Measurements from ENCODE around the gene CACNA2D3. TPM values are rescaled to one million over a fixed set of nuclear protein-coding genes. Genes with fewer than 3 reads are reported as not detected.

CACNA2D3 gene
- total and polyA plus RNA-seq, 2 experiments from 2014 or later, result 1.1 to 2.5 TPM

- H3K4me1 ChIP-seq (ENCODE audit: insufficient read depth), result peaks cover 3% of the 10 kb centered on the region
- no peaks in the 10 kb centered on the region for H4K20me1 ChIP-seq (ENCODE audit: insufficient read depth, poor library complexity, severe bottlenecking)
- peak overlapping the region; percentile 98 for H3K4me2 ChIP-seq
- no peak overlapping the region for H3K27ac ChIP-seq
- TF ChIP-seq EZH2phosphoT487 (IDR thresholded peaks at IDR 0.05; ENCODE audit: low read depth, severe bottlenecking, unreplicated experiment) (no peak), EZH2 (IDR thresholded peaks at IDR 0.05; ENCODE audit: borderline replicate concordance) (peak; percentile 29), CTCF (IDR thresholded peaks at IDR 0.05; ENCODE audit: poor library complexity) (no peak)
- 7% methylated on average over 32 of the region's 32 CpGs for WGBS (ENCODE audit: low lambda C conversion rate, missing lambda C conversion rate)
- H3K9me3 ChIP-seq (ENCODE audit: low read depth), result no peaks in the 10 kb centered on the region
- no peaks in the 10 kb centered on the region for H3K36me3 ChIP-seq (replicated peaks; ENCODE audit: insufficient read depth, low read depth)
- H3K27me3 ChIP-seq, result peaks cover 92% of the 10 kb centered on the region
- no peak for DNase-seq (ENCODE audit: low spot score)
- H2AFZ ChIP-seq, result peak overlapping the region; percentile 31
- no peaks in the 10 kb centered on the region for H3K79me2 ChIP-seq
- peak overlapping the region; percentile 26 for H3K4me3 ChIP-seq
- H3K9me2 ChIP-seq (replicated peaks; ENCODE audit: insufficient read depth), result no peaks in the 10 kb centered on the region
Observed at GRCh38 chr3:54123003-54123775, 837 bp downstream of the CACNA2D3 start.

- no peaks in the 10 kb centered on the region for H3K79me2 ChIP-seq
- peaks cover 90% of the 10 kb centered on the region for H3K27me3 ChIP-seq
- H3K4me3 ChIP-seq, result peak overlapping the region; percentile 26
- H2AFZ ChIP-seq, result peak overlapping the region; percentile 31
- H4K20me1 ChIP-seq (ENCODE audit: insufficient read depth, poor library complexity, severe bottlenecking), result no peaks in the 10 kb centered on the region
- no peaks in the 10 kb centered on the region for H3K36me3 ChIP-seq (replicated peaks; ENCODE audit: insufficient read depth, low read depth)
- WGBS (ENCODE audit: low lambda C conversion rate, missing lambda C conversion rate), result 12% methylated on average over 10 of the region's 10 CpGs
- no peak for DNase-seq (ENCODE audit: low spot score)
- TF ChIP-seq EZH2phosphoT487 (IDR thresholded peaks at IDR 0.05; ENCODE audit: low read depth, severe bottlenecking, unreplicated experiment) (no peak), CTCF (IDR thresholded peaks at IDR 0.05; ENCODE audit: poor library complexity) (no peak), EZH2 (IDR thresholded peaks at IDR 0.05; ENCODE audit: borderline replicate concordance) (no peak)
- H3K4me2 ChIP-seq, result peak overlapping the region; percentile 98
- H3K27ac ChIP-seq, result no peak overlapping the region
- H3K9me2 ChIP-seq (replicated peaks; ENCODE audit: insufficient read depth), result no peaks in the 10 kb centered on the region
- H3K4me1 ChIP-seq (ENCODE audit: insufficient read depth), result peaks cover 3% of the 10 kb centered on the region
- no peaks in the 10 kb centered on the region for H3K9me3 ChIP-seq (ENCODE audit: low read depth)
Observed at GRCh38 chr3:54123776-54124196, 1.4 kb downstream of the CACNA2D3 start.

- TF ChIP-seq EZH2phosphoT487 (IDR thresholded peaks at IDR 0.05; ENCODE audit: low read depth, severe bottlenecking, unreplicated experiment), result no peak
- no peak for TF ChIP-seq CTCF (IDR thresholded peaks at IDR 0.05; ENCODE audit: poor library complexity)
- TF ChIP-seq EZH2 (IDR thresholded peaks at IDR 0.05; ENCODE audit: borderline replicate concordance), result no peak
- H3K4me3 ChIP-seq, result no peak overlapping the region
- WGBS (ENCODE audit: low lambda C conversion rate, missing lambda C conversion rate), result 43% methylated on average over 4 of the region's 4 CpGs
- H3K9me3 ChIP-seq (ENCODE audit: low read depth), result no peaks in the 10 kb centered on the region
- no peak overlapping the region for H3K27ac ChIP-seq
- peaks cover 78% of the 10 kb centered on the region for H3K27me3 ChIP-seq
- no peaks in the 10 kb centered on the region for H3K79me2 ChIP-seq
- no peaks in the 10 kb centered on the region for H3K9me2 ChIP-seq (replicated peaks; ENCODE audit: insufficient read depth)
- DNase-seq (ENCODE audit: low spot score), result no peak
- no peaks in the 10 kb centered on the region for H3K36me3 ChIP-seq (replicated peaks; ENCODE audit: insufficient read depth, low read depth)
- H3K4me1 ChIP-seq (ENCODE audit: insufficient read depth), result peaks cover 3% of the 10 kb centered on the region
- no peaks in the 10 kb centered on the region for H4K20me1 ChIP-seq (ENCODE audit: insufficient read depth, poor library complexity, severe bottlenecking)
- H3K4me2 ChIP-seq, result peak overlapping the region; percentile 39
- no peak overlapping the region for H2AFZ ChIP-seq
Observed at GRCh38 chr3:54125300-54125699, 2.9 kb downstream of the CACNA2D3 start.

Measured in hepatocyte (in vitro differentiated cells).